Measurements from ENCODE around the gene ISCA1.
A peak's percentile ranks its signal among the peaks of the same experiment; 100 is the strongest.
"Not testable (repeated sequence)": the region's sequence is repeated elsewhere in the genome, so short reads cannot be mapped to it uniquely, and the experiment has no call there.

The ISCA1 gene

GRCh38 chr9:86322973-86323644 is 40.8 kb upstream of the ISCA1 start:
- no peak for TF ChIP-seq CTCF (conservative IDR thresholded peaks at IDR 0.05; ENCODE audit: low read depth, low read length)
- H3K4me3 ChIP-seq (ENCODE audit: low read depth, low read length): no peak overlapping the region
- peak; percentile 76 for DNase-seq (ENCODE audit: low read depth)

GRCh38 chr9:86321373-86321772 is 39.0 kb upstream of the ISCA1 start:
- H3K4me3 ChIP-seq (ENCODE audit: low read depth, low read length): no peak overlapping the region
- DNase-seq (ENCODE audit: low read depth): peak; percentile 96
- no peak for TF ChIP-seq CTCF (conservative IDR thresholded peaks at IDR 0.05; ENCODE audit: low read depth, low read length)

- DNase-seq (ENCODE audit: low read depth): no peak
- no peak for TF ChIP-seq CTCF (conservative IDR thresholded peaks at IDR 0.05; ENCODE audit: low read depth, low read length)
- H3K4me3 ChIP-seq (ENCODE audit: low read depth, low read length): no peak overlapping the region
Measured at GRCh38 chr9:86318187-86318586, 35.8 kb upstream of the ISCA1 start.

- no peak for TF ChIP-seq CTCF (conservative IDR thresholded peaks at IDR 0.05; ENCODE audit: low read depth, low read length)
- DNase-seq (ENCODE audit: low read depth): no peak
- H3K4me3 ChIP-seq (ENCODE audit: low read depth, low read length): no peak overlapping the region
Measured at GRCh38 chr9:86315078-86315477, 32.7 kb upstream of the ISCA1 start.

GRCh38 chr9:86312959-86313358 is 30.6 kb upstream of the ISCA1 start:
- DNase-seq (ENCODE audit: low read depth); H3K4me3 ChIP-seq (ENCODE audit: low read depth, low read length): not testable (repeated sequence)

GRCh38 chr9:86308687-86309086 is 26.3 kb upstream of the ISCA1 start:
- DNase-seq (ENCODE audit: low read depth): peak; percentile 30
- no peak overlapping the region for H3K4me3 ChIP-seq (ENCODE audit: low read depth, low read length)
- TF ChIP-seq CTCF (conservative IDR thresholded peaks at IDR 0.05; ENCODE audit: low read depth, low read length): no peak

- DNase-seq (ENCODE audit: low read depth): peak; percentile 56
Measured at GRCh38 chr9:86304236-86304730, 21.9 kb upstream of the ISCA1 start.

More at GRCh38 chr9:86304236-86304730, 21.9 kb upstream of the ISCA1 start:
- H3K4me3 ChIP-seq (ENCODE audit: low read depth, low read length): no peak overlapping the region
- TF ChIP-seq CTCF (conservative IDR thresholded peaks at IDR 0.05; ENCODE audit: low read depth, low read length): no peak

All from choroid plexus epithelial cell (primary cell).